Activated T-helper 2 cell treated with anti-CD3 and anti-CD28 coated beads, Interferon-gamma antibody, Interleukin-2, Interleukin-4, amounts not matched to agents 10 μg/mL and 5 μg/mL and 100 μg/mL, durations not matched to agents 14 hours and 24 hours and 36 hours (primary cell): ENCODE results near the gene IGSF6. TPM values are rescaled to one million over a fixed set of nuclear protein-coding genes. Genes with fewer than 3 reads are reported as not detected.
"Not testable (repeated sequence)": the region's sequence is repeated elsewhere in the genome, so short reads cannot be mapped to it uniquely, and the experiment has no call there.

ENCODE experiments used
- DNase-seq: peaks from one replicate; pipeline ENCODE4 v3.0.0; 2021; ENCODE audit warnings: low spot score
- H3K27ac Mint-ChIP-seq: one replicate; pipeline ENCODE4 v1.8.0; 2021; ENCODE audit warnings: mixed read lengths
- H3K27me3 Mint-ChIP-seq: one replicate; pipeline ENCODE4 v1.8.0; 2021; ENCODE audit warnings: low read depth, mixed read lengths
- H3K36me3 Mint-ChIP-seq: one replicate; pipeline ENCODE4 v1.8.0; 2021; ENCODE audit warnings: low read depth, mixed read lengths
- H3K4me1 Mint-ChIP-seq: one replicate; pipeline ENCODE4 v1.8.0; 2021; ENCODE audit warnings: low read depth, mixed read lengths
- H3K4me3 Mint-ChIP-seq: one replicate; pipeline ENCODE4 v1.8.0; 2021; ENCODE audit warnings: low read depth, mild to moderate bottlenecking, moderate library complexity, mixed read lengths
- H3K9me3 Mint-ChIP-seq: one replicate; pipeline ENCODE4 v1.8.0; 2021; ENCODE audit warnings: mixed read lengths
- intact Hi-C: fragments of 100-400 bp; cut with micrococcal nuclease; formaldehyde crosslinking; loops from one replicate; pipeline ENCODE4 v1.15.1; 2023
- total RNA-seq: library from RNA; stranded (reverse); gene quantifications from 2 replicates; pipeline ENCODE4 v1.2.3, GENCODE V29; 2022

The IGSF6 gene
- total RNA-seq, 1 donor from 2014 or later: not detected

DNA sequence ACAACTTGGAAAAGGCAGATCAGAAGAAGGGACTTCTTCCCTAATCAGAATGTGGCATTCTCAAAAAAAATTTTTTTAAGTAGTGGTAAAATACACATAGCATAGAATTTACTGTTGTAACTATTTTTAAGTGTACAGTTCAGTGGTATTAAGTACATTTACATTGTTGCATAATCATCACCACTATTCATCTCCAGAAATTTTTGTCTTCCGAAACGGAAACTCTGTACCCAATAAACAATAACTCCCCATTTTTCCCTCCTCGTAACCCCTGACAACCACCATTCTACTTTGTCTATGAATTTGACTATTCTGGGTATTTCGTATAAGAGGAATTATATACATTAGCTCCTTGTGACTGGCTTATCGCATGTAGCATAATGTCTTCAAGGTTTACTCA is 34.1 kb downstream of the IGSF6 start:
- no peak for DNase-seq
- Mint-ChIP-seq H3K27ac (no peak overlapping the region), H3K4me3 (no peak overlapping the region), H3K27me3 (no peaks in the 10 kb centered on the region), H3K9me3 (no peaks in the 10 kb centered on the region), H3K4me1 (peaks cover 50% of the 10 kb centered on the region), H3K36me3 (peaks cover 66% of the 10 kb centered on the region)
- intact Hi-C loops: no loop called here

DNA sequence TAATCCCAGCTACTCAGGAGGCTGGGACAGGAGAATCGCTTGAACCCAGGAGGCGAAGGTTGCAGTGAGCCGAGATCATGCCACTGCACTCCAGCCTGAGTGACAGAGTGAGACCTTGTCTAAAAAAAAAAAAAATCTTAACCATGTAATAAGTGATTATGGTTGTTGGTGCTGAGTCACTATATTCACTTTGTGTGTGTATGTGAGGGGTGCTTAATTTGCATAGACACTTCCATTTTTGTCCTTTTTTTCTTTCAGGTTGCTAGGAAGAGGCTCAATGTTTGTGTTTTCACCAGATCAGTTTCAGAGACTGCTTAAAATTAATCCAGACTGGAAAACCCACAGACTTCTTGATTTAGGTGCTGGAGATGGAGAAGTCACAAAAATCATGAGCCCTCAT is 34.8 kb downstream of the IGSF6 start:
- peaks cover 46% of the 10 kb centered on the region for H3K4me1 Mint-ChIP-seq
- H3K27me3 Mint-ChIP-seq: no peaks in the 10 kb centered on the region
- no peaks in the 10 kb centered on the region for H3K9me3 Mint-ChIP-seq
- peaks cover 65% of the 10 kb centered on the region for H3K36me3 Mint-ChIP-seq
- intact Hi-C loops: no loop called here
- no peak overlapping the region for H3K27ac Mint-ChIP-seq
- no peak overlapping the region for H3K4me3 Mint-ChIP-seq
- DNase-seq: no peak

DNA sequence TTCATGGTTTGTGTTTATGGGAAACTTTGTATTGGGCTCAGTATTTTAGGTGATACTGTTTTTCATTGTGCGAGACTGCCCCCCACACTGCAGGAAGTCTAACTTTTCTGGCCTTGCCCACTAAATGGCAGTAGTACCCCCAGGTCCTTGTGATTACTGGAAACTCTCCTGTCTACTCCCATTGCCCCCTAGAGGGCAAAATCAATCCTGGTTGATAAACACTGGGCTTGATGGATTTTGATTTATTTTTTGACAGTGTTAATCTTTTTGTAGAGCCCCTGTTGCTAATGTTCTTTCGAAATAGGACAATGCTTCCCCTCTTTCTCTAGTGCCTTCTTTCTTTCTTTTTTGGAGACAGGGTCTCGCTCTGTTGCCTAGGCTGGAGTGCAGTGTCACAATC is 37.5 kb downstream of the IGSF6 start:
- intact Hi-C loops: no loop called here
- H3K9me3 Mint-ChIP-seq: no peaks in the 10 kb centered on the region
- H3K4me3 Mint-ChIP-seq: no peak overlapping the region
- DNase-seq: no peak
- H3K27ac Mint-ChIP-seq: no peak overlapping the region
- H3K27me3 Mint-ChIP-seq: no peaks in the 10 kb centered on the region
- peaks cover 49% of the 10 kb centered on the region for H3K4me1 Mint-ChIP-seq
- peaks cover 61% of the 10 kb centered on the region for H3K36me3 Mint-ChIP-seq

DNA sequence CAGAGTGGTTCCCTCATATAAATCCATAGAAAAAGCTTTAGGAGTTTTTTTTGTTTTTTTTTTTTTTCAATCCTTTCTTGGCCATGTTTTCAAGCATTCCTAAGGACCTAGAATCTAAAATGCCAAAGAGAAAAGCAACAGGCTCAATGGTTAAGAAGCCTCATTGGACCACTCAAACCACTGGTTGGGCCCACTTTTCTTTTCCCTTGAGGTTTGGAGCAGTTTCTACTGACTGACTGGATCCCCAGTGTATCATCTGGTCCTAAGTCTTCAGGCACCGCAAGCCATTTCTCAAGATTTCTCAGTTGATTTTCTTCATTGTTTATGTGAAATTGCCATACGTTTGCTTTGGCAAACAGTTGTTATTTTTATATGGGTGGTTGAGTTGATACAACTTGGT is 38.6 kb downstream of the IGSF6 start:
- Mint-ChIP-seq H3K9me3 (no peaks in the 10 kb centered on the region), H3K36me3 (peaks cover 53% of the 10 kb centered on the region), H3K4me1 (peaks cover 53% of the 10 kb centered on the region), H3K27ac (no peak overlapping the region), H3K4me3 (no peak overlapping the region), H3K27me3 (no peaks in the 10 kb centered on the region)
- no peak for DNase-seq
- intact Hi-C loops: no loop called here

DNA sequence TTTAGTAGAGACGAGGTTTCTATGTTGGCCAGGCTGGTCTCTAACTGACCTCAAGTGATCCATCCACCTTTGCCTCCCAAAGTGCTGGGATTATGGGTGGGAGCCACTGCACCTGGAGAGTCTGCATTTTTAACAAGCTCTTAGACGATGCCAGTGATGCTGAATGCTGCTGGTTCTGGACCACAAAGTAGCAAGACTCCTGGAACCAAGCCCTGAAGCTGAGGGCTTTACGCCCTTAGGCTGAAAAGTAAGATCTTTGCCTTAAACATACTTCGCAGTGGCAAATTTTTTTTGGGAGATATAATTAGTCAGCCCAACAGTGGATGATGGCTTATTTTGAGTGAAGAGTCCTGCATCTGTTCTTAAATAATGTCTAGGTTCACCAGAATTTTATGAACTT is 39.0 kb downstream of the IGSF6 start:
- H3K27me3 Mint-ChIP-seq: no peaks in the 10 kb centered on the region
- intact Hi-C loops: no loop called here
- H3K4me1 Mint-ChIP-seq: peaks cover 58% of the 10 kb centered on the region
- no peaks in the 10 kb centered on the region for H3K9me3 Mint-ChIP-seq
- no peak for DNase-seq
- H3K36me3 Mint-ChIP-seq: peaks cover 49% of the 10 kb centered on the region
- no peak overlapping the region for H3K27ac Mint-ChIP-seq
- H3K4me3 Mint-ChIP-seq: no peak overlapping the region

DNA sequence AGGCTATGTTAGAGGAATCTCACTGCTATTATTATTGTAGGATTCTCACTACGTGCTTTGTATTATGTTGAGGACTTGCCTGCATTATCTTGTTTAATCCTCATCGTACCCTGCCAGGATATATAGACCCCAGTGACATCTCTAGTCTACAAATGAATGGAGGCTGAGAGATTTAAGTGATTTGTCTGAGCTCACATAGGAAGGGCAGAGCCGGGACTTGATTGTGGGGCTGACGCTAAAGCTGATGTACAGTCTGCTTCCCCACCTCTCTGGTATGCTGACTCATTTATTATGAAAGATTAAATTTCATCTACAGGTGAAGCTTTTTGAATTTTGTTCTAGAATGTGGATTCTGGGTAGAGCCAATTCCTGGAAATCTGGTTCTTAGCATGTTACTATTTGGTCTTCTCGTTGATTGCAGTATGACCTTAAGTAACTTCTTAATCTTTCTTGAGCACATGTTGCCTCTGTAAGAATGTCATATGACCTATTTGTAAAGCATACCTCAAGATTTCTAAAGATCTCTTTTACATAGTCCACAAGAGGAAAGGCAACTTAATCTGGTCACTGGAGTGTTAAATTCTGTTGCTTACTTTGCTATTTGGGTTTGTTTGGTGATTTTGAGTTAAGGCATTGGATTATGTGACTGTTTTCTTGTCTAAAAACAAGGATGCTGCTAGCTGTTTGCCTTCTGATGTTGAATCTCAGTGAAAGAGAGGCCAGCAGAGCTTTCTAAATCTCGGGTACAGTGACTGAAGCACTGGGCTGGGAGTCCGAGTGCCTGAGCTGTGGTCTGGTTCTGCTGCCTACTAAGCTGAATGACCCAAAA is 40.6 kb downstream of the IGSF6 start:
- Mint-ChIP-seq H3K4me3 (no peak overlapping the region), H3K9me3 (no peaks in the 10 kb centered on the region), H3K27ac (no peak overlapping the region), H3K27me3 (no peaks in the 10 kb centered on the region), H3K36me3 (peaks cover 38% of the 10 kb centered on the region), H3K4me1 (peaks cover 60% of the 10 kb centered on the region)
- intact Hi-C loops: no loop called here
- DNase-seq: no peak

DNA sequence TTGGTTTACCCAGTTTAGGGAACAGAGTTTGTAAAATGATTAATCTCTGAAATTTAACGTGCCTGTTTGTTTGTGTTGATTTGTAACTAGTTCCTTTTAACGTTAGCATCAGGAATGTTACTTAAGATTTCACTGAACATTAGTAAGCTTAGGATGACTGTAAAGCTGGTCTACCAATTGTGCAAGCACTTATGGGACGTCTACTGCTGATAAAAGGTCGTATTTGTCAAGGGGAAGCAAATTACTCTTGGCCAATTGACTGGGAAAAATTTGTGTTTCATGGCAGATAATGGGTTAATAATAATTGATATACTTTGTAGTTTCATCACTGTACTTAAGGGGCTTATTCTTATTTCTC is 41.2 kb downstream of the IGSF6 start:
- Mint-ChIP-seq H3K27me3 (no peaks in the 10 kb centered on the region), H3K4me3 (no peak overlapping the region), H3K9me3 (no peaks in the 10 kb centered on the region), H3K4me1 (peaks cover 58% of the 10 kb centered on the region), H3K36me3 (peaks cover 33% of the 10 kb centered on the region), H3K27ac (no peak overlapping the region)
- intact Hi-C loops: no loop called here
- DNase-seq: no peak

DNA sequence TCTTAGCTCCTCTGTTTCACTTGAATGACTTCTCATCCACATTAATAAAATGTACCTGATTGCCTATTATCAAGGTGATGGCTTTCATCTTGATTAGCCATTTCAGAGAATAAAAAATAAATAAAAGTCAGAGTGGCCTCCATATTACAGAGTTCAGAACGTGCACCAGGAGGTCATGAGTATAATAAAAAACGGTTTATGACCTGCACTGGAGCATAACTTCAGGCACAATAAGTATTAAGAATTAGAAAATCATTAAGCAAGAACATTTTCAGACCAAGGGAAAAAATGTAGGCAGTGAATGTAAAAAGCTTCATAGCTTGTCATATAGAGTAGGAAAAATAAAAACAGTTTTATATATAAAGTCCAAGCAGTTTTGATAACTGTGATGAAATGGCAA is 41.6 kb downstream of the IGSF6 start:
- H3K27ac Mint-ChIP-seq: no peak overlapping the region
- intact Hi-C loops: no loop called here
- peaks cover 54% of the 10 kb centered on the region for H3K4me1 Mint-ChIP-seq
- DNase-seq: no peak
- no peaks in the 10 kb centered on the region for H3K27me3 Mint-ChIP-seq
- no peak overlapping the region for H3K4me3 Mint-ChIP-seq
- no peaks in the 10 kb centered on the region for H3K9me3 Mint-ChIP-seq
- peaks cover 30% of the 10 kb centered on the region for H3K36me3 Mint-ChIP-seq

DNA sequence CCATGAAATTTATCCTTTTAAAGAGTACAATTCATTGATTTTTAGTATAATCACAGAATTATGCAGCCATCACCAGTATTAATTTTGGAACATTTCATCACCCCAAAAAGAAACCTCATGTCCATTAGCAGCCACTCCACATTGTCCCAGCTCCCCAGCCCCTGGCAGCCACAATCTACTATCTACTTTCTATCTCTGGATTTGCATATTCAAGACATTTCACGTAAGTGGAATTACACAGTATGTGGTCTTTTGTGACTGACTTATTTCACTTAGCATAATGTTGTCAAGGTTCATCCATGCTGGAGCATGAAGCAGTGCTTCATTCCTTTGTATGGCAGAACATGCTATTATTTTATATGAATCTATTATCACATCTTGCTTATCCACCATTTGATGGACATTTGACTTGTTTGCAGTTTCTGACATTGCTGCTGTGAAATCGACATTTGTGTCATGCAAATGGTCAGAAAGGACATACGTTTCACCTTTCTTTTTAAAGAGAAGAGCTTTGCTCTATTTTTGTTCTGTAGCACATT is 42.3 kb downstream of the IGSF6 start:
- peaks cover 27% of the 10 kb centered on the region for H3K36me3 Mint-ChIP-seq
- H3K27ac Mint-ChIP-seq: no peak overlapping the region
- no peaks in the 10 kb centered on the region for H3K9me3 Mint-ChIP-seq
- H3K4me3 Mint-ChIP-seq: no peak overlapping the region
- H3K27me3 Mint-ChIP-seq: no peaks in the 10 kb centered on the region
- no peak for DNase-seq
- peaks cover 57% of the 10 kb centered on the region for H3K4me1 Mint-ChIP-seq
- intact Hi-C loops: no loop called here

DNA sequence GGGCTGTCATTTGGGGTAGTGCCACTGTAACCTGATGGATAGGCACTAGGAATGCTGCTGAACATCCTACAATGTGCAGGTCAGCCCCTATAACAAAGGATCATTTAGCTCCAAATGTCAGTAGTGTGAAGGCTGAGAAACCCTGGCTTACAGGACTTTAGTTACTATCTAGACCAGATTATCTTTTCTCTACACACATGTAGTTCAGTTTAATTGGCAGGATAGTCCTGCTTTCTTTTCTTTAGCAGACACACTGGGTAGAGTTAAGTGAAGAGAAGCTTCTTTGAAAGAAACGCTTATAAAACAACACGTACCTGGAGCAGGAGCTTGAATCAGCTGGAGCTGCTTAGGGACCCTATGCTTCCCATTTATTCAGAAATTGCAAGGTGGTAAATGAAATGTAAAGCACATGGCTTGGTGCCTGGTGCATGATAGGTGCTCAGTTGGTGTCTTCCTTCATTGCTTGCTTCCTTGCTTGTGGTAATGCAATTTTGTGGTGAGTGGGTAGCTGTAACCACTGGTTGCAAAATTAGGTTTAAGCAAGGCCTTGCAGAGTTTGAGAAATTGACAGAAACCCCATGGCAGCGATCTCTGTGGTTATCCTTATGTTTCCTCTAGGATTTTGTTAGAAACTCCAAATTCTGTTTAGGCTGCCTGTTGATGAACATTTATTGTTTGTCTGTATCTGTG is 43.6 kb downstream of the IGSF6 start:
- H3K4me3 Mint-ChIP-seq: no peak overlapping the region
- H3K36me3 Mint-ChIP-seq: peaks cover 14% of the 10 kb centered on the region
- intact Hi-C loops: no loop called here
- no peaks in the 10 kb centered on the region for H3K9me3 Mint-ChIP-seq
- no peak for DNase-seq
- peaks cover 58% of the 10 kb centered on the region for H3K4me1 Mint-ChIP-seq
- no peaks in the 10 kb centered on the region for H3K27me3 Mint-ChIP-seq
- H3K27ac Mint-ChIP-seq: no peak overlapping the region

DNA sequence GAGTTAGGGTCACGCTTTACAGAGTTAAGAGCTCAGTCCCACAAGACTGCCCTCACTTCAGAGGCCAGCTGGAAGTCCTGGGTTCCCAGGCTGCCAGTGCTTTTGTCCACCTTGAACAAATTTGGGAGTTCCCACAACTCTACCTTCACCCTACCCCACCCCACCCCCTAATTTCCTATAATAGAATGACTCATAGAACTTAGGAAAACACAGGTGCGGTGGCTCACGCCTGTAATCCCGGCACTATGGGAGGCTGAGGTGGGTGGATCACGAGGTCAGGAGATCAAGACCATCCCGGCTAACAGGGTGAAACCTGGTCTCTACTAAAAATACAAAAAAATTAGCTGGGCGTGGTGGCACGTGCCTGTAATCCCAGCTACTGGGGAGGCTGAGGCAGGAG is 46.6 kb downstream of the IGSF6 start:
- H3K27me3 Mint-ChIP-seq, H3K4me3 Mint-ChIP-seq, H3K9me3 Mint-ChIP-seq, H3K36me3 Mint-ChIP-seq, H3K27ac Mint-ChIP-seq, DNase-seq, intact Hi-C loops: not testable (repeated sequence)
- peaks cover 55% of the 10 kb centered on the region for H3K4me1 Mint-ChIP-seq

DNA sequence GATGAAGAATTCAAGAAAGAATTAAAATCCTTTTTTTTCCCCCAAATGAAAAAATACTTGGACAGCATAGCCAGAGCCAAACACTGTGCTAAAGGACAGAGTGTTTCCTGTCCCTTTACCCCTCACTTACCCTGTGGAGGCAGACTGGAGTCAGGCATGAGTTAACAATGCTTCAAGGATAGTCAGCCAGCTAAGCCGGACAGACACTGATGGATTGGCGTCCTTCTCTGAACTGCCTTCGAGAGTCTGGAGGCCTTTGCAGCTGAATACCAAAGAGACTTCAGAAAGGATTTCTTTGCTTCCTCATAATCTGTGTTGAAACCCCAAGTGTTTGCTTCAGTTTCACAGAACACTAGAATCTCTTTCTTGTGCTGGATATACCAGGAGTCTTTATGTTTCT is 48.5 kb downstream of the IGSF6 start:
- no peaks in the 10 kb centered on the region for H3K9me3 Mint-ChIP-seq
- H3K4me3 Mint-ChIP-seq: no peak overlapping the region
- intact Hi-C loops: no loop called here
- no peak overlapping the region for H3K27ac Mint-ChIP-seq
- peaks cover 47% of the 10 kb centered on the region for H3K4me1 Mint-ChIP-seq
- DNase-seq: no peak
- no peaks in the 10 kb centered on the region for H3K27me3 Mint-ChIP-seq
- no peaks in the 10 kb centered on the region for H3K36me3 Mint-ChIP-seq

DNA sequence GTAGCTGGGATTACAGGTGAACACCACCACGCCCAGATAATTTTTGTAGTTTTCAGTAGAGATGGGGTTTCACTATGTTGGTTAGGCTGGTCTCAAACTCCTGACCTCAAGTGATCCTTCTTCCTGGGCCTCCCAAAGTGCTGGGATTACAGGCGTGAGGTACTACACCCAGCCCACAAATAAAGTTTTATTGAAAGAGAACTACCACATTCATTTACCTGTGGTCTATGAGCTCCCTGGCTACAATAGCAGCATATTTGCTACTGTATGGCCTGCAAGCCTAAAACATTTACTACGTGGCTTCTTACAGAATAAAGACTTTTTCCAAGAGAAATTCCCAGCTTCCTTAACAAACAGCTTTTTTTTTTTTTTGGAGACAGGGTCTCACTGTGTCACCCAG is 49.6 kb downstream of the IGSF6 start:
- H3K4me3 Mint-ChIP-seq: no peak overlapping the region
- peaks cover 44% of the 10 kb centered on the region for H3K4me1 Mint-ChIP-seq
- intact Hi-C loops: no loop called here
- no peaks in the 10 kb centered on the region for H3K27me3 Mint-ChIP-seq
- H3K9me3 Mint-ChIP-seq: no peaks in the 10 kb centered on the region
- no peak overlapping the region for H3K27ac Mint-ChIP-seq
- DNase-seq: no peak
- peaks cover 2% of the 10 kb centered on the region for H3K36me3 Mint-ChIP-seq
